Measurements from ENCODE around the gene GATB.

Gene GATB

GRCh38 chr4:151692821-151693673 lies 67.8 kb downstream of the GATB start:
- no peak for DNase-seq

GRCh38 chr4:151692443-151692782 lies 68.4 kb downstream of the GATB start:
- no peak for DNase-seq

- no peak for DNase-seq
Measured at GRCh38 chr4:151691639-151692442, 69.0 kb downstream of the GATB start.

- no peak for DNase-seq
Measured at GRCh38 chr4:151690876-151691275, 69.9 kb downstream of the GATB start.

GRCh38 chr4:151690164-151690870 lies 70.5 kb downstream of the GATB start:
- DNase-seq, result no peak

- no peak for DNase-seq
Measured at GRCh38 chr4:151689211-151689991, 71.4 kb downstream of the GATB start.

GRCh38 chr4:151688785-151689043 lies 72.1 kb downstream of the GATB start:
- no peak for DNase-seq

- no peak for DNase-seq
Measured at GRCh38 chr4:151688003-151688784, 72.6 kb downstream of the GATB start.

- DNase-seq, result no peak
Measured at GRCh38 chr4:151687021-151687640, 73.7 kb downstream of the GATB start.

GRCh38 chr4:151685303-151685702 lies 75.5 kb downstream of the GATB start:
- DNase-seq, result no peak

- no peak for DNase-seq
Measured at GRCh38 chr4:151681085-151681484, 79.7 kb downstream of the GATB start.

- DNase-seq, result no peak
Measured at GRCh38 chr4:151679231-151679630, 81.6 kb downstream of the GATB start.

- DNase-seq, result no peak
Measured at GRCh38 chr4:151678048-151678872, 82.5 kb downstream of the GATB start.

- DNase-seq, result no peak
Measured at GRCh38 chr4:151677193-151677592, 83.6 kb downstream of the GATB start.

- DNase-seq, result no peak
Measured at GRCh38 chr4:151676301-151676700, 84.5 kb downstream of the GATB start.

GRCh38 chr4:151675411-151675971 lies 85.3 kb downstream of the GATB start:
- no peak for DNase-seq

GRCh38 chr4:151674804-151675391 lies 85.9 kb downstream of the GATB start:
- DNase-seq, result no peak

GRCh38 chr4:151673908-151674520 lies 86.8 kb downstream of the GATB start:
- no peak for DNase-seq

GRCh38 chr4:151672996-151673395 lies 87.8 kb downstream of the GATB start:
- no peak for DNase-seq
